Activated naive CD8-positive, alpha-beta T cell (primary cell): ENCODE data around the gene SREBF2.

Experiments used
- H3K27ac Mint-ChIP-seq: one replicate; pipeline ENCODE4 v1.8.0; 2021; ENCODE audit warnings: mixed read lengths
- H3K27me3 Mint-ChIP-seq: one replicate; pipeline ENCODE4 v1.8.0; 2021; ENCODE audit warnings: mixed read lengths
- H3K36me3 Mint-ChIP-seq: one replicate; pipeline ENCODE4 v1.8.0; 2021; ENCODE audit warnings: mixed read lengths
- H3K4me1 Mint-ChIP-seq: one replicate; pipeline ENCODE4 v1.8.0; 2021; ENCODE audit warnings: low read depth, mixed read lengths
- H3K4me3 Mint-ChIP-seq: one replicate; pipeline ENCODE4 v1.8.0; 2021; ENCODE audit warnings: mild to moderate bottlenecking, mixed read lengths
- H3K9me3 Mint-ChIP-seq: one replicate; pipeline ENCODE4 v1.8.0; 2021; ENCODE audit warnings: low read depth, mixed read lengths

SREBF2 gene

GRCh38 chr22:41873391-41873790 lies 40.5 kb downstream of the SREBF2 start:
- H3K27me3 Mint-ChIP-seq, result no peaks in the 10 kb centered on the region
- peaks cover 12% of the 10 kb centered on the region for H3K36me3 Mint-ChIP-seq
- H3K4me3 Mint-ChIP-seq, result peak overlapping the region; percentile 64
- H3K4me1 Mint-ChIP-seq, result peaks cover 50% of the 10 kb centered on the region
- H3K27ac Mint-ChIP-seq, result peak overlapping the region; percentile 95
- H3K9me3 Mint-ChIP-seq, result no peaks in the 10 kb centered on the region

- Mint-ChIP-seq H3K4me1 (peaks cover 50% of the 10 kb centered on the region), H3K27ac (peak overlapping the region; percentile 95), H3K36me3 (peaks cover 16% of the 10 kb centered on the region), H3K4me3 (peak overlapping the region; percentile 35), H3K27me3 (no peaks in the 10 kb centered on the region), H3K9me3 (no peaks in the 10 kb centered on the region)
Measured at GRCh38 chr22:41874090-41874489, 41.2 kb downstream of the SREBF2 start.

- Mint-ChIP-seq H3K4me3 (peak overlapping the region; percentile 52), H3K27ac (peak overlapping the region; percentile 86), H3K4me1 (peaks cover 50% of the 10 kb centered on the region), H3K27me3 (no peaks in the 10 kb centered on the region), H3K36me3 (peaks cover 17% of the 10 kb centered on the region), H3K9me3 (no peaks in the 10 kb centered on the region)
Measured at GRCh38 chr22:41875531-41876270, 42.8 kb downstream of the SREBF2 start.

GRCh38 chr22:41876275-41876674 lies 43.4 kb downstream of the SREBF2 start:
- peaks cover 47% of the 10 kb centered on the region for H3K4me1 Mint-ChIP-seq
- H3K27me3 Mint-ChIP-seq, result no peaks in the 10 kb centered on the region
- peak overlapping the region; percentile 27 for H3K4me3 Mint-ChIP-seq
- H3K27ac Mint-ChIP-seq, result peak overlapping the region; percentile 86
- H3K36me3 Mint-ChIP-seq, result peaks cover 19% of the 10 kb centered on the region
- no peaks in the 10 kb centered on the region for H3K9me3 Mint-ChIP-seq

- no peak overlapping the region for H3K4me3 Mint-ChIP-seq
- peaks cover 45% of the 10 kb centered on the region for H3K4me1 Mint-ChIP-seq
- no peaks in the 10 kb centered on the region for H3K27me3 Mint-ChIP-seq
- no peaks in the 10 kb centered on the region for H3K9me3 Mint-ChIP-seq
- peak overlapping the region; percentile 86 for H3K27ac Mint-ChIP-seq
- peaks cover 22% of the 10 kb centered on the region for H3K36me3 Mint-ChIP-seq
Measured at GRCh38 chr22:41876675-41877074, 43.8 kb downstream of the SREBF2 start.

GRCh38 chr22:41880653-41881052 lies 47.7 kb downstream of the SREBF2 start:
- H3K4me3 Mint-ChIP-seq, result no peak overlapping the region
- no peaks in the 10 kb centered on the region for H3K9me3 Mint-ChIP-seq
- H3K36me3 Mint-ChIP-seq, result peaks cover 19% of the 10 kb centered on the region
- H3K4me1 Mint-ChIP-seq, result peaks cover 23% of the 10 kb centered on the region
- no peaks in the 10 kb centered on the region for H3K27me3 Mint-ChIP-seq
- no peak overlapping the region for H3K27ac Mint-ChIP-seq

GRCh38 chr22:41883400-41883799 lies 50.5 kb downstream of the SREBF2 start:
- Mint-ChIP-seq H3K27me3 (no peaks in the 10 kb centered on the region), H3K9me3 (no peaks in the 10 kb centered on the region), H3K4me3 (no peak overlapping the region), H3K4me1 (no peaks in the 10 kb centered on the region), H3K36me3 (peaks cover 32% of the 10 kb centered on the region), H3K27ac (no peak overlapping the region)

- no peaks in the 10 kb centered on the region for H3K9me3 Mint-ChIP-seq
- H3K36me3 Mint-ChIP-seq, result peaks cover 26% of the 10 kb centered on the region
- H3K4me3 Mint-ChIP-seq, result no peak overlapping the region
- H3K27ac Mint-ChIP-seq, result peak overlapping the region; percentile 41
- no peaks in the 10 kb centered on the region for H3K4me1 Mint-ChIP-seq
- no peaks in the 10 kb centered on the region for H3K27me3 Mint-ChIP-seq
Measured at GRCh38 chr22:41885116-41885515, 52.2 kb downstream of the SREBF2 start.

- Mint-ChIP-seq H3K36me3 (peaks cover 26% of the 10 kb centered on the region), H3K4me1 (no peaks in the 10 kb centered on the region), H3K27ac (no peak overlapping the region), H3K4me3 (no peak overlapping the region), H3K27me3 (no peaks in the 10 kb centered on the region), H3K9me3 (no peaks in the 10 kb centered on the region)
Measured at GRCh38 chr22:41885516-41885915, 52.6 kb downstream of the SREBF2 start.

GRCh38 chr22:41888627-41889200 lies 55.8 kb downstream of the SREBF2 start:
- H3K36me3 Mint-ChIP-seq, result peaks cover 18% of the 10 kb centered on the region
- H3K4me1 Mint-ChIP-seq, result no peaks in the 10 kb centered on the region
- no peak overlapping the region for H3K27ac Mint-ChIP-seq
- H3K27me3 Mint-ChIP-seq, result no peaks in the 10 kb centered on the region
- H3K9me3 Mint-ChIP-seq, result no peaks in the 10 kb centered on the region
- H3K4me3 Mint-ChIP-seq, result no peak overlapping the region

- no peaks in the 10 kb centered on the region for H3K27me3 Mint-ChIP-seq
Measured at GRCh38 chr22:41891407-41891806, 58.5 kb downstream of the SREBF2 start.

GRCh38 chr22:41892721-41893120 lies 59.8 kb downstream of the SREBF2 start:
- H3K4me1 Mint-ChIP-seq, result no peaks in the 10 kb centered on the region
- no peaks in the 10 kb centered on the region for H3K27me3 Mint-ChIP-seq
- H3K4me3 Mint-ChIP-seq, result no peak overlapping the region
- H3K27ac Mint-ChIP-seq, result no peak overlapping the region
- no peaks in the 10 kb centered on the region for H3K9me3 Mint-ChIP-seq
- H3K36me3 Mint-ChIP-seq, result peaks cover 1% of the 10 kb centered on the region

More at GRCh38 chr22:41891407-41891806, 58.5 kb downstream of the SREBF2 start:
- Mint-ChIP-seq H3K4me3 (no peak overlapping the region), H3K9me3 (no peaks in the 10 kb centered on the region), H3K27ac (no peak overlapping the region), H3K36me3 (peaks cover 11% of the 10 kb centered on the region), H3K4me1 (no peaks in the 10 kb centered on the region)

GRCh38 chr22:41893591-41894375 lies 60.9 kb downstream of the SREBF2 start:
- Mint-ChIP-seq H3K36me3 (no peaks in the 10 kb centered on the region), H3K27ac (no peak overlapping the region)

GRCh38 chr22:41898645-41899044 lies 65.7 kb downstream of the SREBF2 start:
- Mint-ChIP-seq H3K27me3 (no peaks in the 10 kb centered on the region), H3K27ac (no peak overlapping the region), H3K9me3 (no peaks in the 10 kb centered on the region), H3K36me3 (no peaks in the 10 kb centered on the region), H3K4me1 (no peaks in the 10 kb centered on the region), H3K4me3 (no peak overlapping the region)

More at GRCh38 chr22:41893591-41894375, 60.9 kb downstream of the SREBF2 start:
- Mint-ChIP-seq H3K9me3 (no peaks in the 10 kb centered on the region), H3K4me1 (no peaks in the 10 kb centered on the region), H3K4me3 (no peak overlapping the region), H3K27me3 (no peaks in the 10 kb centered on the region)

- Mint-ChIP-seq H3K27me3 (no peaks in the 10 kb centered on the region), H3K36me3 (no peaks in the 10 kb centered on the region), H3K9me3 (no peaks in the 10 kb centered on the region), H3K27ac (no peak overlapping the region), H3K4me3 (no peak overlapping the region), H3K4me1 (no peaks in the 10 kb centered on the region)
Measured at GRCh38 chr22:41899110-41899509, 66.2 kb downstream of the SREBF2 start.
